ENCODE measurements around the gene SHE. TPM values are rescaled to one million over a fixed set of nuclear protein-coding genes. Genes with fewer than 3 reads are reported as not detected.
A peak's percentile ranks its signal among the peaks of the same experiment; 100 is the strongest.

SHE gene
- total and polyA plus RNA-seq, 10 of the 15 experiments (the other 5 are each of a cell fraction or from before 2014, with no cell fraction given) = under 0.01 to 0.05 (median 0.03) TPM; not detected in 3

DNA sequence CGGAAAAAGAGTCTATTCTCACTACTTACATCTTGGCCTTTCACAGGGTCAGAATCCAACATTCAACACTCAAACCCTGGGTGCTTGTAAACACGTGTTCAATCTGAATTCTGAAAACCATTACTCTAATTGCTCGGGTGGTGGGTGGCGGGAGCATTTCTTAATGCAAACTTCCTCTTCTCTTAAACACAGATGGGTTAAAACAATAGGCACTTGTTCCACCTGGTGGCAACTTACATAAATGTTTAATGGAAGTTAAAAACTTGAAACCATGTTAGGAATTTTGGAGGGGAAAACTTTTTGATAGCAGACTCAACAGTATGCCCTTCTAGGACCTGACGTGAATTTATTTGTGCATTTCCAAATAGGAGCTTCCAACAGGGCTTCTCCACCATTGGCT, 23.6 kb downstream of the SHE start (continued):
- TF ChIP-seq, protein P1, sequence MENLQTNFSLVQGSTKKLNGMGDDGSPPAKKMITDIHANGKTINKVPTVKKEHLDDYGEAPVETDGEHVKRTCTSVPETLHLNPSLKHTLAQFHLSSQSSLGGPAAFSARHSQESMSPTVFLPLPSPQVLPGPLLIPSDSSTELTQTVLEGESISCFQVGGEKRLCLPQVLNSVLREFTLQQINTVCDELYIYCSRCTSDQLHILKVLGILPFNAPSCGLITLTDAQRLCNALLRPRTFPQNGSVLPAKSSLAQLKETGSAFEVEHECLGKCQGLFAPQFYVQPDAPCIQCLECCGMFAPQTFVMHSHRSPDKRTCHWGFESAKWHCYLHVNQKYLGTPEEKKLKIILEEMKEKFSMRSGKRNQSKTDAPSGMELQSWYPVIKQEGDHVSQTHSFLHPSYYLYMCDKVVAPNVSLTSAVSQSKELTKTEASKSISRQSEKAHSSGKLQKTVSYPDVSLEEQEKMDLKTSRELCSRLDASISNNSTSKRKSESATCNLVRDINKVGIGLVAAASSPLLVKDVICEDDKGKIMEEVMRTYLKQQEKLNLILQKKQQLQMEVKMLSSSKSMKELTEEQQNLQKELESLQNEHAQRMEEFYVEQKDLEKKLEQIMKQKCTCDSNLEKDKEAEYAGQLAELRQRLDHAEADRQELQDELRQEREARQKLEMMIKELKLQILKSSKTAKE (IDR thresholded peaks at IDR 0.05; ENCODE audit: low read depth, poor library complexity, severe bottlenecking) = no peak
- TF ChIP-seq USF1 (IDR thresholded peaks at IDR 0.05; ENCODE audit: borderline replicate concordance, extremely low read length, insufficient read depth, low read depth, low read length) = no peak
- TF ChIP-seq PAX5 (IDR thresholded peaks at IDR 0.05; ENCODE audit: borderline replicate concordance, low read depth, low read length) = no peak
- 0 out of 2 replicates have a peak, but pooled peaks have one; percentile 21 for TF ChIP-seq YY1 (IDR thresholded peaks at IDR 0.05; ENCODE audit: low read depth, low read length)

GRCh38 chr1:154478013-154478412, 24.2 kb downstream of the SHE start:
- H2AFZ ChIP-seq (ENCODE audit: control insufficient read depth, low read depth, low read length) = no peak overlapping the region
- in situ Hi-C loops (cut with MboI) = no loop called here

More at GRCh38 chr1:154478013-154478412, 24.2 kb downstream of the SHE start:
- POLR2A ChIA-PET = no interaction called here
- intact Hi-C loops (cut with micrococcal nuclease; ENCODE audit: unreplicated experiment) = loop anchor here (1.0 to 5.0 kb wide), 3 partner anchors 71 to 399 kb away; no protein-coding TSS in a partner anchor
- CTCF ChIA-PET = interaction anchor here (2.3 to 11.6 kb wide), 3 partner anchors 18 to 128 kb away, joined by 11 to 302 read pairs (median 94); no protein-coding TSS in a partner anchor
- Histone ChIP-seq H3K36me3 (ENCODE audit: control insufficient read depth in 2 of 2, insufficient read depth in 2 of 2, low read length in 1 of 2) (no peaks in the 10 kb centered on the region), H4K20me1 (ENCODE audit: control insufficient read depth, insufficient read depth) (no peaks in the 10 kb centered on the region), H3K79me2 (ENCODE audit: control insufficient read depth, insufficient read depth, low read length) (no peaks in the 10 kb centered on the region), H3K9ac (ENCODE audit: control insufficient read depth, insufficient read depth, low read length) (no peak overlapping the region), H3K27me3 (replicated peaks in 1 of 2; ENCODE audit: control insufficient read depth in 2 of 2, insufficient read depth in 2 of 2, low read length in 1 of 2) (no peaks in the 10 kb centered on the region), H3K4me3 (no peak overlapping the region), H3K9me3 (replicated peaks; ENCODE audit: control insufficient read depth, insufficient read depth, low read length) (no peaks in the 10 kb centered on the region), H3K27ac (ENCODE audit: control insufficient read depth, insufficient read depth) (no peak overlapping the region), H3K4me1 (ENCODE audit: control insufficient read depth, insufficient read depth, low read length) (peaks cover 3% of the 10 kb centered on the region; the same call in 1 of the 2 replicates), H3K4me2 (ENCODE audit: control insufficient read depth, insufficient read depth) (no peak overlapping the region)
- BruUV-seq (replicated peaks) = no TSS peak
- RAD21 ChIA-PET (ENCODE audit: unreplicated experiment) = interaction anchor here (10.5 kb wide), 1 partner anchor 70 kb away, joined by 189 read pairs; no protein-coding TSS in a partner anchor
- TF ChIP-seq BMI1 (IDR thresholded peaks at IDR 0.05; ENCODE audit: borderline replicate concordance) (no peak), PBX3 (IDR thresholded peaks at IDR 0.05; ENCODE audit: insufficient replicate concordance, low read depth, low read length) (peak; percentile 26)
- TF ChIP-seq, protein P2, sequence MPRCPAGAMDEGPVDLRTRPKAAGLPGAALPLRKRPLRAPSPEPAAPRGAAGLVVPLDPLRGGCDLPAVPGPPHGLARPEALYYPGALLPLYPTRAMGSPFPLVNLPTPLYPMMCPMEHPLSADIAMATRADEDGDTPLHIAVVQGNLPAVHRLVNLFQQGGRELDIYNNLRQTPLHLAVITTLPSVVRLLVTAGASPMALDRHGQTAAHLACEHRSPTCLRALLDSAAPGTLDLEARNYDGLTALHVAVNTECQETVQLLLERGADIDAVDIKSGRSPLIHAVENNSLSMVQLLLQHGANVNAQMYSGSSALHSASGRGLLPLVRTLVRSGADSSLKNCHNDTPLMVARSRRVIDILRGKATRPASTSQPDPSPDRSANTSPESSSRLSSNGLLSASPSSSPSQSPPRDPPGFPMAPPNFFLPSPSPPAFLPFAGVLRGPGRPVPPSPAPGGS (IDR thresholded peaks at IDR 0.05; ENCODE audit: borderline replicate concordance, insufficient read depth, low read depth, low read length, poor library complexity, severe bottlenecking) = peak; percentile 30
- SMC1A ChIA-PET (ENCODE audit: uncharacterized antibody, unreplicated experiment) = interaction anchor here (1.1 to 8.1 kb wide), 4 partner anchors 9 to 126 kb away, joined by 3 to 151 read pairs (median 10); no protein-coding TSS in a partner anchor
- WGBS (ENCODE audit: insufficient coverage, insufficient replicate concordance, low lambda C conversion rate, missing lambda C conversion rate) = 84% methylated on average over 8 of the region's 8 CpGs
- no peak for FAIRE-seq
- ATAC-seq = no peak
- DNase-seq (ENCODE audit: low read depth, low spot score) = no peak

Measured in GM12878 (cell line).